Activated T-cell treated with anti-CD3 and anti-CD28 coated beads, Interleukin-2, amount 50 U/mL, for 24 hours (primary cell): ENCODE measurements around the gene CTDSPL.

Experiments
- DNase-seq: peaks from one replicate; pipeline ENCODE4 v3.0.0-alpha.2; 2020
- H3K27ac Mint-ChIP-seq: 2 replicates; pipeline ENCODE4 v1.8.0; 2020; ENCODE audit warnings: mild to moderate bottlenecking, mixed read lengths
- H3K27me3 Mint-ChIP-seq: 2 replicates; pipeline ENCODE4 v1.8.0; 2020; ENCODE audit warnings: mixed read lengths
- H3K36me3 Mint-ChIP-seq: 2 replicates; pipeline ENCODE4 v1.8.0; 2020; ENCODE audit warnings: low read depth, mixed read lengths
- H3K4me1 Mint-ChIP-seq: 2 replicates; pipeline ENCODE4 v1.8.0; 2020; ENCODE audit warnings: low read depth, mixed read lengths
- H3K4me3 Mint-ChIP-seq: 2 replicates; pipeline ENCODE4 v1.8.0; 2020; ENCODE audit warnings: mild to moderate bottlenecking, moderate library complexity, mixed read lengths
- H3K9me3 Mint-ChIP-seq: 2 replicates; pipeline ENCODE4 v1.8.0; 2020; ENCODE audit warnings: mixed read lengths

CTDSPL gene

GRCh38 chr3:37989821-37990480, 128.3 kb downstream of the CTDSPL start:
- Mint-ChIP-seq H3K9me3 (no peaks in the 10 kb centered on the region), H3K4me3 (no peak overlapping the region), H3K27me3 (no peaks in the 10 kb centered on the region), H3K27ac (no peak overlapping the region), H3K4me1 (peaks cover 18% of the 10 kb centered on the region), H3K36me3 (peaks cover 8% of the 10 kb centered on the region)
- no peak for DNase-seq

- peaks cover 24% of the 10 kb centered on the region for H3K4me1 Mint-ChIP-seq
These were observed 128.8 kb downstream of the CTDSPL start, which contains the start of gene VILL for GRCh38 chr3:37990527-37990926. Gene VILL, plus strand, starts transcription at chr3:37990786. Its CDS starts 2,887 bp downstream, at chr3:37993673.

GRCh38 chr3:37991109-37991508, 129.4 kb downstream of the CTDSPL start:
- H3K9me3 Mint-ChIP-seq, result no peaks in the 10 kb centered on the region
- H3K4me3 Mint-ChIP-seq, result no peak overlapping the region
- DNase-seq, result no peak
- H3K27me3 Mint-ChIP-seq, result no peaks in the 10 kb centered on the region
- peaks cover 16% of the 10 kb centered on the region for H3K36me3 Mint-ChIP-seq
- no peak overlapping the region for H3K27ac Mint-ChIP-seq
- H3K4me1 Mint-ChIP-seq, result peaks cover 30% of the 10 kb centered on the region

More at GRCh38 chr3:37990527-37990926, 128.8 kb downstream of the CTDSPL start, which contains the start of gene VILL:
- no peak within 1 kb of the TSS for H3K27ac Mint-ChIP-seq
- H3K4me3 Mint-ChIP-seq, result no peak within 1 kb of the TSS
- DNase-seq, result no peak
- no peaks in the 10 kb centered on the region for H3K27me3 Mint-ChIP-seq
- peaks cover 10% of the 10 kb centered on the region for H3K36me3 Mint-ChIP-seq
- H3K9me3 Mint-ChIP-seq, result no peaks in the 10 kb centered on the region

GRCh38 chr3:37991823-37992222, 130.1 kb downstream of the CTDSPL start:
- H3K36me3 Mint-ChIP-seq, result peaks cover 23% of the 10 kb centered on the region

GRCh38 chr3:37992271-37993066, 130.8 kb downstream of the CTDSPL start:
- no peak overlapping the region for H3K4me3 Mint-ChIP-seq
- no peaks in the 10 kb centered on the region for H3K9me3 Mint-ChIP-seq
- peak overlapping the region; percentile 27 for H3K27ac Mint-ChIP-seq
- peak; percentile 20 for DNase-seq
- H3K27me3 Mint-ChIP-seq, result no peaks in the 10 kb centered on the region
- H3K4me1 Mint-ChIP-seq, result peaks cover 43% of the 10 kb centered on the region
- peaks cover 30% of the 10 kb centered on the region for H3K36me3 Mint-ChIP-seq

More at GRCh38 chr3:37991823-37992222, 130.1 kb downstream of the CTDSPL start:
- no peak overlapping the region for H3K4me3 Mint-ChIP-seq
- H3K27me3 Mint-ChIP-seq, result no peaks in the 10 kb centered on the region
- peak; percentile 20 for DNase-seq
- no peaks in the 10 kb centered on the region for H3K9me3 Mint-ChIP-seq
- H3K27ac Mint-ChIP-seq, result no peak overlapping the region
- peaks cover 37% of the 10 kb centered on the region for H3K4me1 Mint-ChIP-seq

- Mint-ChIP-seq H3K36me3 (peaks cover 35% of the 10 kb centered on the region), H3K27me3 (no peaks in the 10 kb centered on the region), H3K9me3 (no peaks in the 10 kb centered on the region), H3K27ac (peak overlapping the region; percentile 97), H3K4me3 (peak overlapping the region; percentile 93), H3K4me1 (peaks cover 46% of the 10 kb centered on the region)
- peak; percentile 27 for DNase-seq
These were observed 131.4 kb downstream of the CTDSPL start for GRCh38 chr3:37993067-37993455.

GRCh38 chr3:37993460-37993819, 131.8 kb downstream of the CTDSPL start:
- Mint-ChIP-seq H3K9me3 (no peaks in the 10 kb centered on the region), H3K36me3 (peaks cover 38% of the 10 kb centered on the region), H3K27me3 (no peaks in the 10 kb centered on the region), H3K27ac (peak overlapping the region; percentile 97), H3K4me3 (peak overlapping the region; percentile 93), H3K4me1 (peaks cover 49% of the 10 kb centered on the region)
- no peak for DNase-seq

- peak; percentile 88 for DNase-seq
- Mint-ChIP-seq H3K4me1 (peaks cover 54% of the 10 kb centered on the region), H3K4me3 (peak overlapping the region; percentile 93), H3K9me3 (no peaks in the 10 kb centered on the region), H3K27ac (peak overlapping the region; percentile 97), H3K36me3 (peaks cover 42% of the 10 kb centered on the region), H3K27me3 (no peaks in the 10 kb centered on the region)
These were observed 132.3 kb downstream of the CTDSPL start for GRCh38 chr3:37993820-37994638.

- no peaks in the 10 kb centered on the region for H3K9me3 Mint-ChIP-seq
- H3K36me3 Mint-ChIP-seq, result peaks cover 47% of the 10 kb centered on the region
- DNase-seq, result no peak
- H3K27me3 Mint-ChIP-seq, result no peaks in the 10 kb centered on the region
- H3K27ac Mint-ChIP-seq, result peak overlapping the region; percentile 97
- H3K4me1 Mint-ChIP-seq, result peaks cover 59% of the 10 kb centered on the region
- peak overlapping the region; percentile 93 for H3K4me3 Mint-ChIP-seq
These were observed 132.9 kb downstream of the CTDSPL start for GRCh38 chr3:37994639-37994972.

- Mint-ChIP-seq H3K36me3 (peaks cover 59% of the 10 kb centered on the region), H3K27me3 (no peaks in the 10 kb centered on the region), H3K9me3 (no peaks in the 10 kb centered on the region), H3K4me3 (peak overlapping the region; percentile 93), H3K27ac (peak overlapping the region; percentile 97), H3K4me1 (peaks cover 61% of the 10 kb centered on the region)
- DNase-seq, result peak; percentile 36
These were observed 134.3 kb downstream of the CTDSPL start for GRCh38 chr3:37995652-37996641.

- Mint-ChIP-seq H3K4me3 (no peak overlapping the region), H3K4me1 (peaks cover 61% of the 10 kb centered on the region), H3K27ac (peak overlapping the region; percentile 53), H3K36me3 (peaks cover 65% of the 10 kb centered on the region), H3K27me3 (no peaks in the 10 kb centered on the region), H3K9me3 (no peaks in the 10 kb centered on the region)
- DNase-seq, result peak; percentile 86
These were observed 135.2 kb downstream of the CTDSPL start for GRCh38 chr3:37996785-37997301.

GRCh38 chr3:37997342-37997741, 135.7 kb downstream of the CTDSPL start:
- H3K4me3 Mint-ChIP-seq, result no peak overlapping the region
- H3K9me3 Mint-ChIP-seq, result no peaks in the 10 kb centered on the region
- H3K27ac Mint-ChIP-seq, result no peak overlapping the region
- DNase-seq, result no peak
- peaks cover 70% of the 10 kb centered on the region for H3K36me3 Mint-ChIP-seq
- no peaks in the 10 kb centered on the region for H3K27me3 Mint-ChIP-seq
- peaks cover 61% of the 10 kb centered on the region for H3K4me1 Mint-ChIP-seq

GRCh38 chr3:37997791-37998370, 136.2 kb downstream of the CTDSPL start:
- peaks cover 61% of the 10 kb centered on the region for H3K4me1 Mint-ChIP-seq
- H3K27me3 Mint-ChIP-seq, result no peaks in the 10 kb centered on the region
- H3K27ac Mint-ChIP-seq, result peak overlapping the region; percentile 95
- no peak overlapping the region for H3K4me3 Mint-ChIP-seq
- DNase-seq, result peak; percentile 39
- H3K9me3 Mint-ChIP-seq, result no peaks in the 10 kb centered on the region
- peaks cover 74% of the 10 kb centered on the region for H3K36me3 Mint-ChIP-seq
